Activated CD4-positive, alpha-beta T cell treated with anti-CD3 and anti-CD28 coated beads, Interleukin-2, amount 10 ng/mL, durations not matched to agents 7 days and 5 days (primary cell): ENCODE measurements around the gene CDK2. TPM values are rescaled to one million over a fixed set of nuclear protein-coding genes. Genes with fewer than 3 reads are reported as not detected.

Experiments used
- CTCF ChIA-PET: fragments of 350-600 bp; sonication (Branson Sonifier 250); formaldehyde crosslinking; loops from one replicate; lab custom pipeline; 2021; ENCODE audit warnings: antibody characterized with exemption; lab: Charles Lee
- POLR2A ChIA-PET: fragments of 350-600 bp; sonication (Branson Sonifier 250); formaldehyde crosslinking; loops from one replicate; lab custom pipeline; 2021; ENCODE audit warnings: antibody characterized with exemption; lab: Charles Lee
- DNase-seq: peaks from one replicate; pipeline ENCODE4 v3.0.0-alpha.2; 2020
- H3K27ac Mint-ChIP-seq: one replicate; pipeline ENCODE4 v1.8.0; 2021; ENCODE audit warnings: mild to moderate bottlenecking, moderate library complexity, mixed read lengths
- H3K27me3 Mint-ChIP-seq: one replicate; pipeline ENCODE4 v1.8.0; 2021; ENCODE audit warnings: mixed read lengths
- H3K36me3 Mint-ChIP-seq: one replicate; pipeline ENCODE4 v1.8.0; 2021; ENCODE audit warnings: low read depth, mixed read lengths
- H3K4me1 Mint-ChIP-seq: one replicate; pipeline ENCODE4 v1.8.0; 2021; ENCODE audit warnings: mixed read lengths
- H3K4me3 Mint-ChIP-seq: one replicate; pipeline ENCODE4 v1.8.0; 2021; ENCODE audit warnings: mild to moderate bottlenecking, moderate library complexity, mixed read lengths
- H3K9me3 Mint-ChIP-seq: one replicate; pipeline ENCODE4 v1.8.0; 2021; ENCODE audit warnings: mixed read lengths
- total RNA-seq, 2 experiments: library from RNA; stranded (reverse); gene quantifications; one replicate each; pipeline ENCODE4 v1.2.3, GENCODE V29; 2021

The CDK2 gene
- total RNA-seq, 2 experiments from 2014 or later: 96.6 to 106 TPM

DNA sequence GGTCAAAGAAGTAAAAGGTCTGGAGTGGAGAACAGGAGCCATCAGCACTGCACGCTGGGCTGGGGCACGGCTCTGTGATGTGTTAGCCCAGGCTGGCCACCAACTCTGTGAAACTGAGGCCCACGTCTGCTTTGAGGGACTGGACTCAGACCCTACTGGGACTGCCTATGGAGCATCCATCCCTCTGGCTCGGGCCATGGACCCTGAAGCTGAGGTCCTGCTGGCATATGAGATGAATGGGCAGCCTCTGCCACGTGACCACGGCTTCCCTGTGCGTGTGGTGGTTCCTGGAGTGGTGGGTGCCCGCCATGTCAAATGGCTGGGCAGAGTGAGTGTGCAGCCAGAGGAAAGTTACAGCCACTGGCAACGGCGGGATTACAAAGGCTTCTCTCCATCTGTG lies 37.6 kb downstream of the CDK2 start:
- H3K27ac Mint-ChIP-seq: no peak overlapping the region
- H3K4me1 Mint-ChIP-seq: peaks cover 33% of the 10 kb centered on the region
- H3K27me3 Mint-ChIP-seq: no peaks in the 10 kb centered on the region
- ChIA-PET CTCF (interaction anchor here (0.6 to 1.1 kb wide), 2 partner anchors 19 to 153 kb away, joined by 3 read pairs; no protein-coding TSS in a partner anchor), POLR2A (no interaction called here)
- H3K9me3 Mint-ChIP-seq: no peaks in the 10 kb centered on the region
- no peak for DNase-seq
- no peak overlapping the region for H3K4me3 Mint-ChIP-seq
- peaks cover 4% of the 10 kb centered on the region for H3K36me3 Mint-ChIP-seq

DNA sequence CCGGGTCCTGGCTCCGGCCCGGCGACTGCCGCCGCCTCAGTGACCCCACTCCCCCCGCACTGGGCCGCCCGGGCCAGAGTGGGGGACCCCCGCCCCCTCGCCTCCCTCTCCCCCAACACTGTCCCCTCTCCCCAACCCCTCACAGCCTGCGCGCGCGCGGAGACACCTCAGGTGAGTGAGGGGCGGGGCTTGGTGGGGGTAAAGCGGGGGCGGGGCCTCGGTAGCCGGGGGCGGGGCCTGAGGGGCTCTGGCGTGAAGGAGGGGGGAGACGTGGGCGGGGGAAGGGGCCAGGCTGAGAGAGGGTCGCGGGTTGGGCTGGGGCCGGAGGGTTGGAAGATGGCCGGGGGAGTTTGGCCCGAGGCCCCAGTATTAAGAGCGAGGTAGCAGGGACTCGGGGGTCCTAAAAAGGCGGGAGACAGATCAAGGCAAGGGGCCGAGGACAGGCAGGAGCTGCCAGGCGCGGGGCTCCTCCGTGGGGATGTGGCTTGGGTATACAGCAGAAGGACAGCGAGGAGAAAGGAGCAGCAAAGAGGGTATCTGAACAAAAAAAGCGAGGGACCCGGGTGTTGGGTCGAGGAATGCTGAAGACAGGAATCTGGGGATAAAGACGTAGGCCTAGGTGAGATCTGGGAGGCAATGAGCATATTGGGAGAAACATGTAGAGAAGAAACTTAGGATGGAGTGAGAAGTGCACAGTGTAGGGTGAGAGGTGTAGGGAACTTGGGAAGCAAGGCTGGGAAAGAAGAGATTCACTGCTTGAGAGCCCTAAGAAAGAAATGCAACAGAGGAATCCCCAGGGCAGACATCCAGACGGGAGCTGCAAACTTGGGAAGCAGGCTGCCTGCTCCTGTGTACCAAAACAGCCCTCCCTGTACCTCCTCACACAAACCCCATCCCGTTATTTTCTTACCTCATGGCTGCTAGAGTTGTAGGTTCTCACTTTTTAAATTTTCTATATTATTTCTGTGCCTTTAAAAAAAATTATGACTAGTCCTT lies 41.2 kb downstream of the CDK2 start:
- Mint-ChIP-seq H3K4me1 (peaks cover 32% of the 10 kb centered on the region), H3K27ac (peak overlapping the region; percentile 73), H3K36me3 (peaks cover 6% of the 10 kb centered on the region), H3K9me3 (no peaks in the 10 kb centered on the region), H3K27me3 (no peaks in the 10 kb centered on the region), H3K4me3 (peak overlapping the region; percentile 73)
- POLR2A ChIA-PET: no interaction called here
- DNase-seq: peak; percentile 73
- CTCF ChIA-PET: interaction anchor here (0.6 to 1.7 kb wide), 5 partner anchors 11 to 1560 kb away, joined by 3 to 9 read pairs (median 4); partner anchors contain the start of gene SUOX

DNA sequence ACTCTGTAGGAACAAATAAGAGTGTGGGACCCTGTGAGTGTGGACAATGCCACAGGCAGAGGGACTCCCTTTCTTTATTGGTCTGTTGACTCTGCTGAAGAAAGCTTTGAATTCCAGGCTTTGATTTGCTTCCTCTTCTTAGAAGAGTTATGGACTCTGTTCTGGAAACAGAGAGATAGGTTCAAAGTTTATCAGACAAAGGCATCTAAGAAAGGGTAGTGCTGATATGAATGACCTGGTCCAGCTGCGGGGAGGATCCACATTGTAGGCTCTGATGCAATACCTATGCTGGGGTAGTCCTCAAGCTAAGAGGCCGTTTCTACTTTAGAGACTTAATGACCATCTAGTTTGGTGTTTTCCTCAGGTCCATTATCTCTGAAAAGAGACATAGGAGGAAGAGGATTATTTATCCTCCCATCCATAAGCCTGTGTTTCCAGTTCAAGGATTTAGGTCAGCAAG lies 43.5 kb downstream of the CDK2 start:
- Mint-ChIP-seq H3K27me3 (no peaks in the 10 kb centered on the region), H3K4me1 (peaks cover 32% of the 10 kb centered on the region), H3K4me3 (no peak overlapping the region), H3K27ac (no peak overlapping the region), H3K36me3 (peaks cover 4% of the 10 kb centered on the region), H3K9me3 (no peaks in the 10 kb centered on the region)
- DNase-seq: no peak
- ChIA-PET POLR2A (interaction anchor here (0.7 kb wide), 1 partner anchor 43 kb away, joined by 3 read pairs; no protein-coding TSS in a partner anchor), CTCF (interaction anchor here (1.2 to 1.7 kb wide), 4 partner anchors 10 to 19 kb away, joined by 3 to 7 read pairs (median 4); partner anchors contain the start of genes IKZF4 and SUOX)

DNA sequence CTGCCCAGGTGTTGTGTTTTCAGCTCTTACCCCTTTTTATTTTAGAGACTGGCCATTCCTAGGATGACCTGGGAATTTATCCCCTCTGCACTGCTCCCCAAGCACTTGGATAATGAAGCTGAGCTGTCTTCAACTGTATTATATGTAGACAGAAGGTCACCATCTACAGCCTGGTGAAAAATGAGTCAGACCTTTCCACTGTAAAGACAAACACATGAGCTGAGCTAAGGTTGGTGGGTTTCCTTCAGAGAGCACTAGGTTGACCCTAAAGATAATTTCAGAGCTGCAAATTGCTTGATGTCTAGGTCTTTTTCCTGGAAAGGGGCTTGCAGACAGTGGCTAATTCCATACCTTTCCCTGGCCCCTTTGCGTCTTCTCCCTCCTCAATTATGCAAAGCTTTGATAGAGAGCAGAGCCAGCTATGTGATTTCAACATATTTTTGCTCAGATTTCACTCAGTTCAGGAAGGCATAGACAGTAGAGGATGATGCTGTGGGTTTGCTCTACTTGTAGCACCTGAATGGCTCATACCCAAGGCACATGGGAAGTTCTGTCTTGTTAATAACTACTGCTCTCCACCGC lies 45.0 kb downstream of the CDK2 start:
- POLR2A ChIA-PET: no interaction called here
- Mint-ChIP-seq H3K27me3 (no peaks in the 10 kb centered on the region), H3K4me3 (no peak overlapping the region), H3K36me3 (peaks cover 4% of the 10 kb centered on the region), H3K4me1 (peaks cover 32% of the 10 kb centered on the region), H3K9me3 (no peaks in the 10 kb centered on the region), H3K27ac (no peak overlapping the region)
- CTCF ChIA-PET: interaction anchor here (1.2 to 1.8 kb wide), 2 partner anchors 16 to 72 kb away, joined by 3 to 5 read pairs; no protein-coding TSS in a partner anchor
- DNase-seq: no peak

DNA sequence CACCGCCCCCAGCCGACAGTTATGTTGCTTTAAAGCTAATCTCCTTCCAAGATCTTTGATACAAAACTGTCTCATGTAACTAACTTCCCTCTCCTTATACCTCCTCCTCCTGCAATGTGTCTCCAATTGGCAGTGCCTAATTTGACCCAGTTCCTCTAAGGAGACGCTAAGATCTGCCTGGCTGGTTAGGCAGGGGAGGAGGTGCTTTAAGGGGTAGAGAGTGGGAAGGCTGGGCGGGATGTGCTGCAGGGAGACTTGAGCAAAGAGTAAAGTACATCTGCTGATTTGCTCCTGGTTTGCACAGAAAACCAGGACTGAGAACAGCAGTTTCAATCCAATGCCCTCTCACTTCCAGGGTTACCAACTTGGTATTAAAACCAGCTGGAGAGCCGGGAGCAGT lies 46.9 kb downstream of the CDK2 start:
- DNase-seq: no peak
- H3K4me1 Mint-ChIP-seq: peaks cover 22% of the 10 kb centered on the region
- H3K36me3 Mint-ChIP-seq: peaks cover 1% of the 10 kb centered on the region
- H3K4me3 Mint-ChIP-seq: no peak overlapping the region
- no peaks in the 10 kb centered on the region for H3K9me3 Mint-ChIP-seq
- no peaks in the 10 kb centered on the region for H3K27me3 Mint-ChIP-seq
- no peak overlapping the region for H3K27ac Mint-ChIP-seq
- POLR2A ChIA-PET: no interaction called here
- CTCF ChIA-PET: interaction anchor here (0.9 to 1.4 kb wide), 4 partner anchors 9 to 26 kb away, joined by 3 to 5 read pairs (median 4); no protein-coding TSS in a partner anchor

DNA sequence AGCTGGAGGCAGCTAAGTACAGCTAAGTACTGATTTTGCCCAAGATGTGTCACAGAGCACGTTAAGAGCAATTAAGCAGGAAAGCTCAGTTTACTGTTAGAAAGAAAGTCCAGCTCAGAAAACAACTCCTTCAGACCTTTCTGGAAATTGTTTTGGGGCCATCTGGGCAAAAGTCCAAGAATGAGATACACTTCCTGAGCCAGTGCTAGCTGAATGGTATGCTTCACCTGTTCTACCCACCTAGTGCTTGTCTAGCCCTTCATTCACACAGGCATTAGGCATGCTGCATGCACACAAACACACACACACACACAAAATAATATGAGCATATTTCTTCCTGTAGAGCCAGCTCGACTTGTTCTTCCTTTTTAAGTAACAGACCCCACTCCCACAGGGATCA lies 47.6 kb downstream of the CDK2 start:
- Mint-ChIP-seq H3K9me3 (no peaks in the 10 kb centered on the region), H3K4me3 (no peak overlapping the region), H3K27me3 (no peaks in the 10 kb centered on the region), H3K36me3 (peaks cover 1% of the 10 kb centered on the region), H3K4me1 (peaks cover 18% of the 10 kb centered on the region), H3K27ac (no peak overlapping the region)
- DNase-seq: no peak
- POLR2A ChIA-PET: no interaction called here
- CTCF ChIA-PET: interaction anchor here (0.9 to 1.4 kb wide), 4 partner anchors 8 to 25 kb away, joined by 3 to 5 read pairs (median 4); no protein-coding TSS in a partner anchor

DNA sequence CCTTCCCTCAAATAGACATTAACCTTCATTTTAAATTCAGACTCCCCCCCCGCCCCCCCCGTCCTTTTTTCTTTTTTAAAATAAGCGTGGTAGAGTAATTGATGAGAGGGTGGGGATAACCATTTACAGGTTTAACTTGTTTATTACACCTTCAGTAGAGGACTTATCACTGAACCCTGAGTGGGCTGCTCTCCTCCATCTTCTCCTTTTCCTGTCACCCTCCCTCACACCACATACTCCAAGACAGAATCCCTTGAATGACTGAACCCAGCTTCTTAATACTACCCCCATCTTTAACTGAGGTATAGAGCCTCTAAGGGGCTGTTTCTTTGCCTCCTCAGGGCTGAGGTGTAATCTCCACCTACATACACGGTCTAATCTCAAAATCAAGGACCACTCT lies 50.6 kb downstream of the CDK2 start:
- Mint-ChIP-seq H3K27ac (no peak overlapping the region), H3K27me3 (no peaks in the 10 kb centered on the region), H3K4me1 (peaks cover 40% of the 10 kb centered on the region), H3K36me3 (peaks cover 3% of the 10 kb centered on the region), H3K9me3 (no peaks in the 10 kb centered on the region), H3K4me3 (no peak overlapping the region)
- POLR2A ChIA-PET: no interaction called here
- CTCF ChIA-PET: interaction anchor here (2.4 kb wide), 1 partner anchor 12 kb away, joined by 9 read pairs; no protein-coding TSS in a partner anchor
- no peak for DNase-seq

DNA sequence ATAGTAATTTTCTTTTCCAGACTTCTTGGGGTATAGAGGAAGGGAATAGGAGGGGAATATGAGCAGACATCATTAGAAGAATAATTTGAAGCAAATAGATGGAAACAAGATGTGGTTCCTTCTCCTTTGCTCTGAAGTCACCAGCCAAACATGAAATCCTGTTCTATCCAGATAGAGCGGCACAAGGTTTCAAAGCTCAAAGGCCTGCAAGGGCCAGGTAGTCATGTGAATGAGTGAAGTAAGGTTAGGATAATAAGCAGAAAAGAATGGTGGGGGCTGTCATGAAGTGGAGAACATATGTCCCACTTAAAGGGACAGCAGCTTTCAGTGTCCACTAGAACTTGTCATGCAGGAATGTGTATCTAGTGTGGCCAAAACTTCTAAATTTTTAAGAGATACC lies 51.7 kb downstream of the CDK2 start:
- H3K27ac Mint-ChIP-seq: no peak overlapping the region
- POLR2A ChIA-PET: no interaction called here
- H3K4me3 Mint-ChIP-seq: no peak overlapping the region
- H3K27me3 Mint-ChIP-seq: no peaks in the 10 kb centered on the region
- CTCF ChIA-PET: interaction anchor here (0.7 to 2.4 kb wide), 2 partner anchors 11 to 21 kb away, joined by 3 to 9 read pairs; partner anchors contain the start of gene SUOX
- H3K36me3 Mint-ChIP-seq: peaks cover 3% of the 10 kb centered on the region
- H3K4me1 Mint-ChIP-seq: peaks cover 51% of the 10 kb centered on the region
- H3K9me3 Mint-ChIP-seq: no peaks in the 10 kb centered on the region
- DNase-seq: no peak

DNA sequence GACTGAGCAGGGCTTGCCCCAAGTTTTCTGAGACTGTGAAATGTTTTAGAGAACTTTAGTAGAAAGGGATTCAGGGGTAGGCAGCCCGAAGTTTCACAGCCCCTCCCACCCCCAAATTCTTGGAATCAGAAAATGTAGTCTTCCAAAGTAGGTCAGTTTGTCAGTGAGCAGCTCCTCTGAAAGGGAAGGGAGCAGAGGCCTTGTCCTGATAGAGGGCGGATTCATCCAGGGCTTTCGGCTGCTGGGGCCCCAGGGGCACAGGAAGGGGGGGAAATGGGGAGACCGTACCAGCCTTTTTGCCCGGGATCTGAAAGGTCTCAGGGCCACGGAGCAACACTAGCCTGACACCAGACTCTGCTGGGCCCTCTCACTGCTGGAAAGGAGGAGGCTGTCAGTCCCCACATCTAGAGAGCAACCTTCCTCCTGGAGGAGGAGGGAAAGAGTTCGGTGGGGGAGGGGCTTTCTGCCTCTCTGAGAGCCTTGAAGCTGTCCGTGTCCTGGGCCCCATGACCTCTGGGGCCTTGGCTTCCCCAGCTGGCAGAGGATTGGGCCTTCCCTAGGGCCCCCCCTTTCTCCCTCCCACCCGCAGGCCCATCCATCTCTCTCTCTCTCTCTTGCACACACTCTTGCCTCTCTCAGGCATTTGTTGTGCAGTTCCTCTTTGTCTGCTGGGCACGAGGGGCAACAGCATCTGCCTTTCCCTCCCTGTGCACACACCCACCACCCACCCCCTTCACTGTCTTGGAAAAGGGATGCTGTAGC lies 54.0 kb downstream of the CDK2 start, which contains the start of gene IKZF4:
TSS of gene IKZF4 (plus strand) at position 621 of the 762 bp plus-strand sequence. CDS start 451 bp downstream, outside the sequence.
- peak; percentile 25 for DNase-seq
- H3K4me1 Mint-ChIP-seq: peaks cover 57% of the 10 kb centered on the region
- POLR2A ChIA-PET: interaction anchor here (0.7 kb wide), 1 partner anchor 1083 kb away, joined by 8 read pairs; no protein-coding TSS in a partner anchor
- H3K27ac Mint-ChIP-seq: peak within 1 kb of the TSS; percentile 95
- CTCF ChIA-PET: interaction anchor here (1.0 to 2.8 kb wide), 5 partner anchors 9 to 191 kb away, joined by 3 to 11 read pairs (median 4); partner anchors contain the start of gene DNAJC14
- H3K27me3 Mint-ChIP-seq: no peaks in the 10 kb centered on the region
- peaks cover 11% of the 10 kb centered on the region for H3K36me3 Mint-ChIP-seq
- no peaks in the 10 kb centered on the region for H3K9me3 Mint-ChIP-seq
- peak within 1 kb of the TSS; percentile 89 for H3K4me3 Mint-ChIP-seq

DNA sequence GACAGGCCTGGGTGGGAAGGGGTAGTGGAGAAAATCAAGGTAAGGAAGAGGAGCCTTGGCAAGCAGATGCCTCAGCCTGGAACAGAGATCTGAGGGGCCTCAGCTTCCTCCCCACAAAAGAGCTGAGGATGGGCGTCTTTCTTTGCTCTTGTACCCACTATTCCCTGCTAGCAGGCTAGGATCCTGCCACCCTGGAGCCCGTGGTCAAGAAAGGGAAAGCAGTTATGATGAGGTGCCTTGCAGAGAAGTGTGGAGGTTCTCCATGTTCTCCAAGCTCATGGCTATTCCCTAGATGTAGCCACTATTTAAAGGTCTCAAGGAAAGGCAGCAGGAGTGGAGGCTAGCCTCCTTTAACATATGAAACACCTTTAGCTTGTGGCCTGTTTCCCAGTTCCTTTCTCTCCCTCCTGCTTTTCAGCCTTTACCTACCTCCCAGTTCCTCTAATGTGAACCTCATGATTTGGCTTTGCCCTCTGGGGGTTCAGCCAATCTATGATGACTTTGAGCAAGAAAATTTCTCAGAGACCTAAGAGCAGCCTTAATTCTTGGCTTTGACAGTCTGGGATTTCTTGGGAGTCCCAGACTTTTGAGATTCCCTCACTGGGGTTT lies 55.4 kb downstream of the CDK2 start:
- Mint-ChIP-seq H3K27ac (peak overlapping the region; percentile 95), H3K27me3 (no peaks in the 10 kb centered on the region), H3K9me3 (no peaks in the 10 kb centered on the region), H3K4me1 (peaks cover 52% of the 10 kb centered on the region), H3K4me3 (peak overlapping the region; percentile 89), H3K36me3 (peaks cover 17% of the 10 kb centered on the region)
- no peak for DNase-seq
- ChIA-PET CTCF (interaction anchor here (1.1 to 2.8 kb wide), 5 partner anchors 8 to 283 kb away, joined by 3 to 11 read pairs (median 4); no protein-coding TSS in a partner anchor), POLR2A (no interaction called here)
